HepG2 (cell line): ENCODE measurements around the gene NDRG2. TPM values are rescaled to one million over a fixed set of nuclear protein-coding genes. Genes with fewer than 3 reads are reported as not detected.

Experiments
- ARNT2 ChIP-seq: sonication (generic); formaldehyde crosslinking; IDR thresholded peaks from 2 replicates; pipeline ENCODE4 v1.8.0; 2022; ENCODE audit warnings: mild to moderate bottlenecking, low read depth, missing genetic modification reagents, moderate library complexity
- CBX5 ChIP-seq: sonication (generic); formaldehyde crosslinking; IDR thresholded peaks from 2 replicates; pipeline ENCODE4 v1.4.0; 2020; ENCODE audit warnings: missing genetic modification reagents, borderline replicate concordance
- FOXA1 ChIP-seq, 2 experiments: fragments of 450-650 bp in 1 of 2; sonication (generic) in 1 of 2; formaldehyde crosslinking in 1 of 2; IDR thresholded peaks; 2 replicates each; pipeline versions ENCODE4 v1.4.0 to v1.6.1; 2016 to 2020; ENCODE audit warnings: missing genetic modification reagents in 1 of 2
- FOXO4 ChIP-seq: sonication (generic); formaldehyde crosslinking; conservative IDR thresholded peaks from 2 replicates; pipeline ENCODE4 v1.8.1; 2023; ENCODE audit warnings: missing genetic modification reagents
- HMGXB4 ChIP-seq, 2 experiments: sonication (generic) in 1 of 2; formaldehyde crosslinking in 1 of 2; IDR thresholded peaks; 2 replicates each; pipeline versions ENCODE4 v1.4.0 to v1.6.1; 2018 to 2020; ENCODE audit warnings: missing genetic modification reagents in 2 of 2, borderline replicate concordance in 1 of 2, low read depth in 1 of 2, mild to moderate bottlenecking in 1 of 2, missing biosample characterization in 1 of 2
- KDM2A ChIP-seq: sonication (generic); formaldehyde crosslinking; IDR thresholded peaks from 2 replicates; pipeline ENCODE4 v1.4.0; 2020; ENCODE audit warnings: low read depth, missing genetic modification reagents, borderline replicate concordance
- MAFF ChIP-seq: IDR thresholded peaks from 2 replicates; pipeline ENCODE4 v1.6.1; 2011; ENCODE audit warnings: low read depth, low read length, improper control_type of control experiment
- MTA3 ChIP-seq: sonication (generic); formaldehyde crosslinking; IDR thresholded peaks from 2 replicates; pipeline ENCODE4 v1.4.0; 2020; ENCODE audit warnings: missing genetic modification reagents
- MYC ChIP-seq: sonication (generic); formaldehyde crosslinking; IDR thresholded peaks from 2 replicates; pipeline ENCODE4 v1.9.0; 2021; ENCODE audit warnings: missing genetic modification reagents, borderline replicate concordance
- NPAS2 ChIP-seq: sonication (generic); formaldehyde crosslinking; IDR thresholded peaks from 2 replicates; pipeline ENCODE4 v1.8.0; 2022; ENCODE audit warnings: mild to moderate bottlenecking, missing genetic modification reagents, borderline replicate concordance
- POLR2G ChIP-seq: fragments of 200-400 bp; formaldehyde crosslinking; IDR thresholded peaks from 2 replicates; pipeline ENCODE4 v1.6.1; 2018; ENCODE audit warnings: mild to moderate bottlenecking, low read depth, low read length, moderate library complexity
- RAD21 ChIP-seq: fragments of 450-650 bp; formaldehyde crosslinking; IDR thresholded peaks from 2 replicates; pipeline ENCODE4 v1.5.0; 2020; ENCODE audit warnings: mild to moderate bottlenecking
- RORA ChIP-seq: sonication (generic); formaldehyde crosslinking; IDR thresholded peaks from 2 replicates; pipeline ENCODE4 v1.5.0; 2020; ENCODE audit warnings: mild to moderate bottlenecking, missing genetic modification reagents, moderate library complexity
- STAT6 ChIP-seq: sonication (generic); formaldehyde crosslinking; IDR thresholded peaks from 2 replicates; pipeline ENCODE4 v1.4.0; 2020; ENCODE audit warnings: missing genetic modification reagents, mild to moderate bottlenecking, borderline replicate concordance
- TBL1XR1 ChIP-seq: fragments of 150-350 bp; IDR thresholded peaks from 2 replicates; pipeline ENCODE4 v1.6.1; 2014; ENCODE audit warnings: borderline replicate concordance, low read length; ENCODE audit not compliant: partially characterized antibody
- U2AF1 ChIP-seq: fragments of 200-400 bp; formaldehyde crosslinking; optimal IDR thresholded peaks from 2 replicates; pipeline ENCODE3; 2017; ENCODE audit warnings: mild to moderate bottlenecking, low read depth, low read length
- ZNF101 ChIP-seq: sonication (generic); formaldehyde crosslinking; IDR thresholded peaks from 2 replicates; pipeline ENCODE4 v1.4.0; 2020; ENCODE audit warnings: mild to moderate bottlenecking, low read depth, missing genetic modification reagents, borderline replicate concordance
- ZNF280B ChIP-seq: sonication (generic); formaldehyde crosslinking; IDR thresholded peaks from 2 replicates; pipeline ENCODE4 v1.5.0; 2020; ENCODE audit warnings: missing genetic modification reagents, mild to moderate bottlenecking, borderline replicate concordance
- ZNF33A ChIP-seq: sonication (generic); formaldehyde crosslinking; IDR thresholded peaks from 2 replicates; pipeline ENCODE4 v1.5.1; 2020; ENCODE audit warnings: missing genetic modification reagents, mild to moderate bottlenecking, moderate library complexity, borderline replicate concordance
- ZNF562 ChIP-seq: sonication (generic); formaldehyde crosslinking; IDR thresholded peaks from 2 replicates; pipeline ENCODE4 v1.8.0; 2022; ENCODE audit warnings: missing genetic modification reagents, borderline replicate concordance
- ZNF737 ChIP-seq: sonication (generic); formaldehyde crosslinking; IDR thresholded peaks from 2 replicates; pipeline ENCODE4 v1.5.0; 2020; ENCODE audit warnings: missing genetic modification reagents, mild to moderate bottlenecking, borderline replicate concordance
- ZNF883 ChIP-seq: sonication (generic); formaldehyde crosslinking; IDR thresholded peaks from 2 replicates; pipeline ENCODE4 v1.5.1; 2020; ENCODE audit warnings: mild to moderate bottlenecking, missing genetic modification reagents; ENCODE audit errors: not compliant biosample characterization
- polyA plus RNA-seq, 8 experiments: library from polyadenylated mRNA; depleted of rRNA in 3 of 8; stranded (reverse) in 7 of 8; unstranded in 1 of 8; fragments of >200 nt; fragmentation: Illumina TruSeq in 4 of 8; extraction: Trizol in 4 of 8; gene quantifications; 2 replicates each; pipeline versions ENCODE4 v1.2.1 to v1.2.3, GENCODE V29; 2011 to 2016; ENCODE audit warnings: low read depth in 4 of 8, missing spikeins in 1 of 8, mixed read lengths in 1 of 8; ENCODE audit not compliant: insufficient read depth in 1 of 8
- total RNA-seq, 5 experiments: library from RNA; depleted of rRNA; stranded (reverse); fragments of >200 nt; fragmentation: Illumina TruSeq; extraction: Trizol; gene quantifications; 2 replicates each; pipeline ENCODE4 v1.2.3, GENCODE V29; 2016; ENCODE audit warnings: low read depth in 1 of 5

The NDRG2 gene
- total and polyA plus RNA-seq, 2 of the 13 experiments (the other 11 are each of a cell fraction or from before 2014, with no cell fraction given): 27.2 to 189 TPM

GRCh38 chr14:21072781-21073339 lies 48.0 kb upstream of the NDRG2 start (continued):
- no peak for TF ChIP-seq ZNF33A
- TF ChIP-seq ZNF737 (CRISPR knock-in tag): no peak
- no peak for TF ChIP-seq MYC (CRISPR knock-in tag)
- peak; percentile 67; the same call in 1 of the 2 replicates for TF ChIP-seq ZNF280B (CRISPR knock-in tag)
- no peak for TF ChIP-seq MTA3 (CRISPR knock-in tag)
- 0 out of 2 replicates have a peak, but pooled peaks have one; percentile 40 for TF ChIP-seq FOXO4 (CRISPR knock-in tag)
- TF ChIP-seq POLR2G: no peak
- TF ChIP-seq RAD21 (CRISPR knock-in tag): no peak
- TF ChIP-seq HMGXB4 (CRISPR knock-in tag; IDR thresholded peaks at IDR 0.05; ENCODE audit: borderline replicate concordance in 1 of 2, low read depth in 1 of 2): no peak
- TF ChIP-seq STAT6: no peak
- TF ChIP-seq RORA: no peak
- no peak for TF ChIP-seq TBL1XR1
- TF ChIP-seq NPAS2: no peak
- TF ChIP-seq U2AF1: no peak
- TF ChIP-seq ARNT2 (CRISPR knock-in tag): no peak
- TF ChIP-seq FOXA1 (IDR thresholded peaks at IDR 0.05): no peak
- TF ChIP-seq FOXA1 (CRISPR knock-in tag; IDR thresholded peaks at IDR 0.05): no peak
- TF ChIP-seq ZNF562 (CRISPR knock-in tag): no peak
- TF ChIP-seq KDM2A: no peak
- no peak for TF ChIP-seq CBX5 (CRISPR knock-in tag)
- TF ChIP-seq ZNF101 (CRISPR knock-in tag): no peak
- peak; percentile 28 for TF ChIP-seq ZNF883 (CRISPR knock-in tag)
- TF ChIP-seq MAFF: no peak
